ENCODE measurements around the gene ZMIZ1. TPM values are rescaled to one million over a fixed set of nuclear protein-coding genes. Genes with fewer than 3 reads are reported as not detected.

ZMIZ1 gene
- total RNA-seq, 1 experiment from 2014 or later = 35.8 TPM

DNA sequence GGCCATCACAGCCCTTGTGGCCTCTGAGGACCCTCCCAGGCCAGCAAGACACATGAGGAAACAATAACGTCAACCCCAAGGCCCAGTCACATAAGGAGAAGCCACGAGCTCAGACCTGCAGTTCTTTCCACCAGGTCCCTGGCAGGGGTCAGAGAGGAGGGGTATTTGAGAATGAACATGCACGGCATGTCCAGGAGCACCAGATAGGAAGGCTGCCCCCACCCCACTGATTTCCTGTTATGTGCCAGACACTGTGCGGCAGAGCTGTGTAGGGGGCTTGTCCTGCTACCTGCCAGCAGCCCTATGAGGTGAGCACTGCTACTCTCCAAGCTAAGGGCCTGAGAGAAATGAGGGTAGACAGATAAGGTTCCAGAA is 40.7 kb upstream of the ZMIZ1 start:
- Histone ChIP-seq H3K9me3 (ENCODE audit: low read depth, low read length, poor library complexity, severe bottlenecking) (no peaks in the 10 kb centered on the region), H3K36me3 (ENCODE audit: insufficient read depth, low read length, poor library complexity, severe bottlenecking) (no peaks in the 10 kb centered on the region), H3K4me1 (ENCODE audit: insufficient read depth, low read length, poor library complexity, severe bottlenecking) (no peaks in the 10 kb centered on the region), H3K27ac (ENCODE audit: low read depth, low read length, poor library complexity, severe bottlenecking) (no peak overlapping the region), H3K4me3 (ENCODE audit: low read depth, low read length, poor library complexity, severe bottlenecking) (no peak overlapping the region), H3K27me3 (replicated peaks; ENCODE audit: insufficient read depth, low read depth, low read length, poor library complexity) (no peaks in the 10 kb centered on the region)
- DNase-seq (ENCODE audit: low spot score) = no peak
- ChIA-PET CTCF (no interaction called here), POLR2A (ENCODE audit: low non-redundant PET) (no interaction called here)
- TF ChIP-seq EZH2 (IDR thresholded peaks at IDR 0.05; ENCODE audit: borderline replicate concordance, low read depth, low read length, poor library complexity, severe bottlenecking) = no peak
- TF ChIP-seq, protein P1, sequence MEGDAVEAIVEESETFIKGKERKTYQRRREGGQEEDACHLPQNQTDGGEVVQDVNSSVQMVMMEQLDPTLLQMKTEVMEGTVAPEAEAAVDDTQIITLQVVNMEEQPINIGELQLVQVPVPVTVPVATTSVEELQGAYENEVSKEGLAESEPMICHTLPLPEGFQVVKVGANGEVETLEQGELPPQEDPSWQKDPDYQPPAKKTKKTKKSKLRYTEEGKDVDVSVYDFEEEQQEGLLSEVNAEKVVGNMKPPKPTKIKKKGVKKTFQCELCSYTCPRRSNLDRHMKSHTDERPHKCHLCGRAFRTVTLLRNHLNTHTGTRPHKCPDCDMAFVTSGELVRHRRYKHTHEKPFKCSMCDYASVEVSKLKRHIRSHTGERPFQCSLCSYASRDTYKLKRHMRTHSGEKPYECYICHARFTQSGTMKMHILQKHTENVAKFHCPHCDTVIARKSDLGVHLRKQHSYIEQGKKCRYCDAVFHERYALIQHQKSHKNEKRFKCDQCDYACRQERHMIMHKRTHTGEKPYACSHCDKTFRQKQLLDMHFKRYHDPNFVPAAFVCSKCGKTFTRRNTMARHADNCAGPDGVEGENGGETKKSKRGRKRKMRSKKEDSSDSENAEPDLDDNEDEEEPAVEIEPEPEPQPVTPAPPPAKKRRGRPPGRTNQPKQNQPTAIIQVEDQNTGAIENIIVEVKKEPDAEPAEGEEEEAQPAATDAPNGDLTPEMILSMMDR (conservative IDR thresholded peaks at IDR 0.05; ENCODE audit: low read depth, low read length) = no peak
- no TSS peak for BruUV-seq (replicated peaks)
- intact Hi-C loops (cut with micrococcal nuclease; ENCODE audit: unreplicated experiment) = no loop called here

DNA sequence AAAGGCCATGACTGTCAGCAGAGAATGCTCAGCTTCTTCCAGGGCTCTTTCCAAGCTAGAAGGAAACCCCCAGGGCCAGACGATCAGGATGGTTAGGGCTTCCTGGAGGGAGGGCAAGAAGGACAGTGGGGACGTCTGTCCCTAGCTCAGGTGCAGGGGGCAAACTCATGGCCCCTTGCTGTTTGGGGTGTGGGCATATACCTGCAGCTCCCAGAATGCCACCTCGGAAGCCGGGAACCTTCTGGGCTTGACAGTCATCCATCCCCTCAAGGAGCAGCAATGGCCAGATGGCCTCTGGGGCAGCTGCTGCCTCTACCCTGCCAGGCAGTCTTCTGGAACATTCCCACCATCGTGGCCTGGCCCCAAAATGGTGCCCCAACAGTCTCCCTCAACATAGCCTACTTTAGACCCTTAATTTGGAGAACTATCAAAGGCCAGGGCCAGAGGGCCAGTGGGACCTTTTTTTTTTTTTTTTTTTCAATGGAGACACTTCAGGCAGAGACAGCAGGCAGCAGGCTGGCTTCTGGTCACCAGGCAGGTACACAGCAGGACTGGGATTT is 40.2 kb upstream of the ZMIZ1 start:
- Histone ChIP-seq H3K4me3 (ENCODE audit: low read depth, low read length, poor library complexity, severe bottlenecking) (no peak overlapping the region), H3K4me1 (ENCODE audit: insufficient read depth, low read length, poor library complexity, severe bottlenecking) (no peaks in the 10 kb centered on the region), H3K36me3 (ENCODE audit: insufficient read depth, low read length, poor library complexity, severe bottlenecking) (no peaks in the 10 kb centered on the region), H3K27ac (ENCODE audit: low read depth, low read length, poor library complexity, severe bottlenecking) (no peak overlapping the region), H3K9me3 (ENCODE audit: low read depth, low read length, poor library complexity, severe bottlenecking) (no peaks in the 10 kb centered on the region), H3K27me3 (replicated peaks; ENCODE audit: insufficient read depth, low read depth, low read length, poor library complexity) (no peaks in the 10 kb centered on the region)
- ChIA-PET CTCF (no interaction called here), POLR2A (ENCODE audit: low non-redundant PET) (no interaction called here)
- BruUV-seq (replicated peaks) = no TSS peak
- no peak for TF ChIP-seq EZH2 (IDR thresholded peaks at IDR 0.05; ENCODE audit: borderline replicate concordance, low read depth, low read length, poor library complexity, severe bottlenecking)
- TF ChIP-seq, protein P1 (conservative IDR thresholded peaks at IDR 0.05; ENCODE audit: low read depth, low read length) = no peak
- no peak for DNase-seq (ENCODE audit: low spot score)
- intact Hi-C loops (cut with micrococcal nuclease; ENCODE audit: unreplicated experiment) = no loop called here

GRCh38 chr10:79029478-79030390 is 39.0 kb upstream of the ZMIZ1 start:
- H3K9me3 ChIP-seq (ENCODE audit: low read depth, low read length, poor library complexity, severe bottlenecking) = no peaks in the 10 kb centered on the region
- H3K36me3 ChIP-seq (ENCODE audit: insufficient read depth, low read length, poor library complexity, severe bottlenecking) = no peaks in the 10 kb centered on the region
- no TSS peak for BruUV-seq (replicated peaks)
- no peak for DNase-seq (ENCODE audit: low spot score)
- no peak overlapping the region for H3K27ac ChIP-seq (ENCODE audit: low read depth, low read length, poor library complexity, severe bottlenecking)
- ChIA-PET CTCF (no interaction called here), POLR2A (ENCODE audit: low non-redundant PET) (no interaction called here)
- TF ChIP-seq, protein P1 (conservative IDR thresholded peaks at IDR 0.05; ENCODE audit: low read depth, low read length) = no peak
- no peak for TF ChIP-seq EZH2 (IDR thresholded peaks at IDR 0.05; ENCODE audit: borderline replicate concordance, low read depth, low read length, poor library complexity, severe bottlenecking)
- no peak overlapping the region for H3K4me3 ChIP-seq (ENCODE audit: low read depth, low read length, poor library complexity, severe bottlenecking)
- H3K27me3 ChIP-seq (replicated peaks; ENCODE audit: insufficient read depth, low read depth, low read length, poor library complexity) = no peaks in the 10 kb centered on the region
- intact Hi-C loops (cut with micrococcal nuclease; ENCODE audit: unreplicated experiment) = no loop called here
- no peaks in the 10 kb centered on the region for H3K4me1 ChIP-seq (ENCODE audit: insufficient read depth, low read length, poor library complexity, severe bottlenecking)
